IMR-90 (cell line): ENCODE data around the gene EFCAB8. TPM values are rescaled to one million over a fixed set of nuclear protein-coding genes. Genes with fewer than 3 reads are reported as not detected.

Experiments used
- ATAC-seq: fragments of 200-7000 bp; cut with Tn5 transposase; 2 replicates; pipeline ENCODE4 v1.9.1; 2020; ENCODE audit warnings: low read depth, mild to moderate bottlenecking, moderate library complexity
- BruUV-seq: library from RNA; stranded (reverse); fragments of 400-500 nt; replicated peaks from 2 replicates; lab custom pipeline; 2021; lab: Mats Ljungman, UMichigan
- CTCF ChIA-PET: fragments of 300-600 bp; formaldehyde crosslinking; extraction: SDS; loops from one replicate; lab custom pipeline; 2021; ENCODE audit warnings: antibody characterized with exemption; lab: Yijun Ruan, JAX
- POLR2A ChIA-PET: fragments of 300-600 bp; sonication (Branson Sonifier 250); formaldehyde crosslinking; loops from one replicate; lab custom pipeline; 2022; ENCODE audit warnings: antibody characterized with exemption; ENCODE audit not compliant: unreplicated experiment; lab: Charles Lee
- DNase-seq: peaks from one replicate; pipeline ENCODE4 v3.0.0; 2013
- H2AFZ ChIP-seq: replicated peaks from 2 replicates; pipeline ENCODE3; 2013; ENCODE audit warnings: low read length, mild to moderate bottlenecking; ENCODE audit not compliant: poor library complexity
- H2AK5ac ChIP-seq: 2 replicates; pipeline ENCODE4 v1.6.1; 2013; ENCODE audit warnings: low read depth, low read length, inconsistent platforms
- H2AK9ac ChIP-seq: replicated peaks from 2 replicates; pipeline ENCODE3; 2013; ENCODE audit warnings: mild to moderate bottlenecking, low read depth, low read length, moderate library complexity; ENCODE audit not compliant: poor library complexity
- H2BK120ac ChIP-seq: 2 replicates; pipeline ENCODE4 v1.6.1; 2013; ENCODE audit warnings: low read depth, low read length, inconsistent platforms
- H2BK15ac ChIP-seq: 3 replicates; pipeline ENCODE4 v1.6.1; 2013; ENCODE audit warnings: low read depth, low read length, inconsistent platforms
- H2BK20ac ChIP-seq: 2 replicates; pipeline ENCODE4 v1.6.1; 2013; ENCODE audit warnings: low read depth, mild to moderate bottlenecking, inconsistent platforms, low read length, moderate library complexity
- H2BK5ac ChIP-seq: 2 replicates; pipeline ENCODE4 v1.6.1; 2013; ENCODE audit warnings: mild to moderate bottlenecking, low read depth, low read length, inconsistent platforms; ENCODE audit not compliant: poor library complexity, severe bottlenecking
- H3K14ac ChIP-seq: replicated peaks from 2 replicates; pipeline ENCODE4 v1.6.1; 2013; ENCODE audit warnings: low read depth, low read length, inconsistent platforms
- H3K18ac ChIP-seq: 2 replicates; pipeline ENCODE4 v1.6.1; 2013; ENCODE audit warnings: low read depth, low read length, control low read depth
- H3K23ac ChIP-seq: 2 replicates; pipeline ENCODE4 v1.6.1; 2013; ENCODE audit warnings: low read depth, low read length, inconsistent platforms
- H3K27ac ChIP-seq: 2 replicates; pipeline ENCODE4 v1.5.1; 2013; ENCODE audit warnings: mild to moderate bottlenecking, control low read depth, low read length; ENCODE audit not compliant: insufficient read depth
- H3K27me3 ChIP-seq: 2 replicates; pipeline ENCODE4 v1.6.1; 2013; ENCODE audit warnings: low read length; ENCODE audit not compliant: control insufficient read depth, insufficient read depth
- H3K36me3 ChIP-seq: 2 replicates; pipeline ENCODE4 v1.6.1; 2013; ENCODE audit warnings: low read length, mixed read lengths; ENCODE audit not compliant: control insufficient read depth, insufficient read depth
- H3K4ac ChIP-seq: 2 replicates; pipeline ENCODE4 v1.6.1; 2013; ENCODE audit warnings: low read depth, low read length, inconsistent platforms
- H3K4me1 ChIP-seq: 2 replicates; pipeline ENCODE4 v1.6.1; 2013; ENCODE audit warnings: low read length, mixed read lengths; ENCODE audit not compliant: control insufficient read depth, insufficient read depth
- H3K4me2 ChIP-seq: 2 replicates; pipeline ENCODE4 v1.6.1; 2013; ENCODE audit warnings: low read depth, mild to moderate bottlenecking, control low read depth, low read length, moderate library complexity
- H3K4me3 ChIP-seq: 2 replicates; pipeline ENCODE4 v1.5.1; 2013; ENCODE audit warnings: low read depth, mild to moderate bottlenecking, control low read depth, low read length, moderate library complexity; ENCODE audit not compliant: insufficient read depth
- H3K56ac ChIP-seq: 2 replicates; pipeline ENCODE4 v1.6.1; 2013; ENCODE audit warnings: low read length, inconsistent platforms; ENCODE audit not compliant: insufficient read depth; ENCODE audit errors: extremely low read depth
- H3K79me1 ChIP-seq, 2 experiments: 2 replicates each; pipeline ENCODE4 v1.6.1; 2013; ENCODE audit warnings: low read length in 2 of 2, inconsistent platforms in 1 of 2, low read depth in 1 of 2
- H3K9ac ChIP-seq: 2 replicates; pipeline ENCODE4 v1.6.1; 2013; ENCODE audit warnings: low read depth, low read length, control low read depth
- H3K9me1 ChIP-seq: 2 replicates; pipeline ENCODE4 v1.6.1; 2013; ENCODE audit warnings: low read length, inconsistent platforms; ENCODE audit not compliant: insufficient read depth
- H3K9me3 ChIP-seq: 2 replicates; pipeline ENCODE4 v1.6.1; 2013; ENCODE audit warnings: low read length; ENCODE audit not compliant: control insufficient read depth, insufficient read depth
- H4K20me1 ChIP-seq: 2 replicates; pipeline ENCODE4 v1.6.1; 2013; ENCODE audit warnings: low read length, inconsistent platforms; ENCODE audit not compliant: insufficient read depth
- H4K5ac ChIP-seq: 2 replicates; pipeline ENCODE4 v1.6.1; 2013; ENCODE audit warnings: mild to moderate bottlenecking, low read depth, low read length, control low read depth
- H4K8ac ChIP-seq, 2 experiments: 2 replicates each; pipeline ENCODE4 v1.6.1; 2013; ENCODE audit warnings: low read depth in 2 of 2, low read length in 2 of 2, control low read depth in 1 of 2, inconsistent platforms in 1 of 2
- H4K91ac ChIP-seq: 2 replicates; pipeline ENCODE4 v1.6.1; 2013; ENCODE audit warnings: low read depth, low read length, inconsistent platforms; ENCODE audit not compliant: insufficient read depth
- FOS ChIP-seq: fragments of 150-350 bp; IDR thresholded peaks from 2 replicates; pipeline ENCODE4 v1.6.1; 2016; ENCODE audit warnings: low read depth, low read length
- MAFK ChIP-seq: IDR thresholded peaks from 2 replicates; pipeline ENCODE4 v1.6.1; 2012; ENCODE audit warnings: low read depth, low read length, improper control_type of control experiment
- MXI1 ChIP-seq: IDR thresholded peaks from 2 replicates; pipeline ENCODE4 v1.6.1; 2012; ENCODE audit warnings: low read depth, mild to moderate bottlenecking, low read length, moderate library complexity, borderline replicate concordance
- RAD21 ChIP-seq: IDR thresholded peaks from 2 replicates; pipeline ENCODE4 v1.6.1; 2012; ENCODE audit warnings: low read length, improper control_type of control experiment
- RCOR1 ChIP-seq: IDR thresholded peaks from 2 replicates; pipeline ENCODE4 v1.6.1; 2012; ENCODE audit warnings: mild to moderate bottlenecking, low read length, improper control_type of control experiment; ENCODE audit not compliant: insufficient replicate concordance
- WGBS, 2 experiments: methylation state at CpG; one replicate each; pipeline versions ENCODE4 v1.1.5 to v1.1.7; 2013; ENCODE audit warnings: missing lambda C conversion rate in 2 of 2; ENCODE audit not compliant: insufficient read length in 1 of 2; ENCODE audit errors: extremely low coverage in 2 of 2; 5-methylcytosine and 5-hydroxymethylcytosine counted together
- dilution Hi-C: fragments of 300-500 bp; cut with HindIII; formaldehyde crosslinking; loops from one replicate; pipeline ENCODE4 v1.14.3; 2018; ENCODE audit warnings: low sequenced_read_pairs; ENCODE audit not compliant: unreplicated experiment
- in situ Hi-C: fragments of 300-500 bp; cut with MboI; formaldehyde crosslinking; loops from 3 replicates; pipeline ENCODE4 v1.14.3; 2019; ENCODE audit warnings: low sequenced_read_pairs, inconsistent platforms, mixed read lengths
- intact Hi-C: fragments of 100-400 bp; cut with micrococcal nuclease; formaldehyde crosslinking; loops from 2 replicates; pipeline ENCODE4 v1.10.0; 2022
- polyA plus RNA-seq, 3 experiments: library from polyadenylated mRNA; depleted of rRNA; stranded (reverse); fragments of >200 nt; gene quantifications; 2 replicates each; pipeline ENCODE4 v1.2.3, GENCODE V29; 2012; ENCODE audit warnings: low replicate concordance in 1 of 3
- total RNA-seq: library from RNA; depleted of rRNA; stranded (reverse); fragments of >200 nt; gene quantifications from 2 replicates; pipeline ENCODE4 v1.2.3, GENCODE V29; 2012
- TF ChIP-seq, protein P1 (sequence below): fragments of 150-350 bp; IDR thresholded peaks from 2 replicates; pipeline ENCODE4 v1.6.1; 2017; ENCODE audit warnings: mild to moderate bottlenecking, antibody characterized with exemption, low read length, low read depth

The EFCAB8 gene
- total and polyA plus RNA-seq, 2 of the 4 experiments (the other 2 are of a cell fraction): not detected

DNA sequence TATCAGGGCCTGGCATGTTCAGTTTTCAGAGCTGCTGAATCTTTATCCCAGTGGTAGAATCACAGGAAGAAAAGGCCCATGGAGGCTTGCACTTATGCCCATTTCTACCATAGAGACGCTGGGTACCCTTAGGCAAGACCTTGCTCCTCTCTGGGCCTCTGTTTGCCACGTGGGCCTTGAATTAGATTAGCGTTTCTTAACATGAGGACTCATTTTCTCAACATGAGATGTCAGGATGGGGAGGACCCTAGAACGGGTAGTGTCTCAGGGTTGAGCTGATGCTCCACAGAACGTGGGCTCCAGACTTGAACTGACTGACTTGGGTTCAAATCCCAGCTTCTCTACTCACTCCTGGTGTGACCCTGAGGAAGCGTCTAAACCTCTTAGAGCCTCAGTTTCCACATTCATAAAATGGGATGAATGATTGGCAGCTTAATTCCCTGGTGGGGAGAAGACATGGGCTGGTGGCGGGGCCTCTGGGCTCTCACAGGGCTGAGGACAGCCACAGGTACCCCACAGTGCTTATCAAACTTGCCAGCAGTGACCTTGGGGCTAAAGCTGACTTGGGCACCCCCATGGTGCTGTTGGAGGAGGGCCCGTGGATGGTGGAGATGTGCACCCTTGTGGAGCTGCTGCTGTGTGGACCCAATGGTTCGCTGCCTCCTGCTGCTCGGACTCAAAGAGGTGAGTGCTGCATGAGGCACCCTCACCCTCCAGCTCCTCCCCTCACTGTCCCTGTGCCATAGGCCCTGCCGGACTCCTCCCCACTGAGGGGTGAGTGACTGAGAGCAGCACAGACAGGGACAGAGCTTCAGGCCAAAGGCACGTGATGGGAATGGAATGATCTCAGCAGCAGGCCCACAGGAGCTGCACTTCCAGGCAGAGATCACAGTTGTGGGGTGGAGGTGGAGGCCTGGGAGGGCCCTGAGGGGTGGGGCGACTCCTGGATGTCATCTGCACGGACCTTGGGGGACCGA lies 117.3 kb downstream of the EFCAB8 start:
- intact Hi-C loops (no loop called here), in situ Hi-C loops (no loop called here), dilution Hi-C loops (no loop called here)
- Histone ChIP-seq H3K4me3 (no peak overlapping the region), H2BK5ac (no peak overlapping the region), H4K8ac (no peak overlapping the region), H2AK9ac (no peak overlapping the region), H4K20me1 (no peaks in the 10 kb centered on the region), H3K27ac (no peak overlapping the region), H3K9me3 (no peaks in the 10 kb centered on the region), H3K36me3 (no peaks in the 10 kb centered on the region), H2BK15ac (no peak overlapping the region), H3K4ac (no peak overlapping the region), H3K18ac (no peak overlapping the region), H2BK120ac (no peak overlapping the region), H3K4me2 (no peak overlapping the region), H3K79me1 (no peaks in the 10 kb centered on the region), H2AK5ac (no peak overlapping the region), H3K4me1 (no peaks in the 10 kb centered on the region), H2BK20ac (no peak overlapping the region), H4K5ac (no peak overlapping the region), H3K56ac (no peak overlapping the region), H3K9me1 (no peaks in the 10 kb centered on the region), H4K91ac (no peak overlapping the region), H2AFZ (peak overlapping the region; percentile 21), H3K14ac (no peak overlapping the region), H3K23ac (no peak overlapping the region), H3K27me3 (peaks cover 21% of the 10 kb centered on the region; the same call in 1 of the 2 replicates), H3K9ac (no peak overlapping the region)
- ATAC-seq (peak; percentile 14; the same call in 1 of the 2 replicates), DNase-seq (no peak)
- ChIA-PET POLR2A (no interaction called here), CTCF (interaction anchor here (0.6 kb wide), 1 partner anchor 26 kb away, joined by 3 read pairs; no protein-coding TSS in a partner anchor)
- no TSS peak for BruUV-seq
- 57% methylated on average over 3 of the region's 15 CpGs; no CpG with 5 or more reads in 1 of the 2 experiments for WGBS, 2 experiments
- no peak for TF ChIP-seq MAFK
- TF ChIP-seq, protein P1, sequence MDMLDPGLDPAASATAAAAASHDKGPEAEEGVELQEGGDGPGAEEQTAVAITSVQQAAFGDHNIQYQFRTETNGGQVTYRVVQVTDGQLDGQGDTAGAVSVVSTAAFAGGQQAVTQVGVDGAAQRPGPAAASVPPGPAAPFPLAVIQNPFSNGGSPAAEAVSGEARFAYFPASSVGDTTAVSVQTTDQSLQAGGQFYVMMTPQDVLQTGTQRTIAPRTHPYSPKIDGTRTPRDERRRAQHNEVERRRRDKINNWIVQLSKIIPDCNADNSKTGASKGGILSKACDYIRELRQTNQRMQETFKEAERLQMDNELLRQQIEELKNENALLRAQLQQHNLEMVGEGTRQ: peak; percentile 53; the same call in 1 of the 2 replicates
- TF ChIP-seq FOS: no peak
- TF ChIP-seq MXI1: no peak
- TF ChIP-seq RCOR1: no peak
- no peak for TF ChIP-seq RAD21
